Measurements from ENCODE around the gene LDB2.

- TF ChIP-seq EZH2 (IDR thresholded peaks at IDR 0.05; ENCODE audit: borderline replicate concordance, low read length) (no peak), CTCF (conservative IDR thresholded peaks at IDR 0.05 in 1 of 2, IDR thresholded peaks at IDR 0.05 in 1 of 2; ENCODE audit: extremely low read depth in 1 of 2, insufficient read depth in 1 of 2, low read depth in 1 of 2, low read length in 2 of 2) (no peak)
These were observed 138.4 kb downstream of the LDB2 start for GRCh38 chr4:16759931-16760582.
